Measurements from ENCODE around the gene ELOVL5.
"Not testable (repeated sequence)": the region's sequence is repeated elsewhere in the genome, so short reads cannot be mapped to it uniquely, and the experiment has no call there.

The ELOVL5 gene

DNA sequence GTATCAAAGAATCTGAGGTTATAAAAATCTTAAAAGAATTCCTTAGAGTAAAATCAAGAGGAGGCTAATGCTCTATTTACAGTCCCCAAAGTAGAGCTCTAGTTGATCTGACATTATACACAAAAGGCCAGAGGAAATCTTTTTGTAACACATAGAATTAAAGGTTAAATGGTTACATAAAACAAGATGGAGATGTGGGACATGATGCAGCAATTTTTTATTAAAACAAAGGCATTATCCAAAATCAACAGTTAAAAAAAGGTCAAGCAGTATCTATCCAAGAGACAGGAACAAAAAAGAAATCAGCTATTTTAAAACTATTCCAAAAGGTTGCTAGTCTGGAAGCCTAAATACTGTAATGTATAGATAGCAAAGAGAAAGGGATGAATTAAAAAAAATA is 20.4 kb downstream of the ELOVL5 start:
- no peak for DNase-seq (ENCODE audit: low read depth)

DNA sequence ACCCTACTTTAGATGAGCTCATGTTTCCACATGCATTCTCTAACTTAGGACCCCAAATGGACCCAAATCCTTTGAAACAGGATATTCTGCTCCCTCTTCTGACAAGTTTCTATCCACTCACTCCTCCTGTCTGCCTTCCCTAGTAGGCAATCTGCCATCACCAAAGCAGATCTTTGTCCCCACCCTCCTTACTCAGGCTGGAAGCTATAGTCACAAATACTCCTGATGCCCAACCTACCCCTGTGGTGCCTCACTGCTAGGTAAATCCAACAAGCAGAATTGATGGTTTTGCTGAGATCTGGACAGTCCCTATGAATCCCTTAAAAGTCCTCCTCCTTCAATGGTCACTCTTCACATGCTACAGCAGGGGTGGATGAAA is 21.7 kb downstream of the ELOVL5 start:
- DNase-seq (ENCODE audit: low read depth), result no peak

DNA sequence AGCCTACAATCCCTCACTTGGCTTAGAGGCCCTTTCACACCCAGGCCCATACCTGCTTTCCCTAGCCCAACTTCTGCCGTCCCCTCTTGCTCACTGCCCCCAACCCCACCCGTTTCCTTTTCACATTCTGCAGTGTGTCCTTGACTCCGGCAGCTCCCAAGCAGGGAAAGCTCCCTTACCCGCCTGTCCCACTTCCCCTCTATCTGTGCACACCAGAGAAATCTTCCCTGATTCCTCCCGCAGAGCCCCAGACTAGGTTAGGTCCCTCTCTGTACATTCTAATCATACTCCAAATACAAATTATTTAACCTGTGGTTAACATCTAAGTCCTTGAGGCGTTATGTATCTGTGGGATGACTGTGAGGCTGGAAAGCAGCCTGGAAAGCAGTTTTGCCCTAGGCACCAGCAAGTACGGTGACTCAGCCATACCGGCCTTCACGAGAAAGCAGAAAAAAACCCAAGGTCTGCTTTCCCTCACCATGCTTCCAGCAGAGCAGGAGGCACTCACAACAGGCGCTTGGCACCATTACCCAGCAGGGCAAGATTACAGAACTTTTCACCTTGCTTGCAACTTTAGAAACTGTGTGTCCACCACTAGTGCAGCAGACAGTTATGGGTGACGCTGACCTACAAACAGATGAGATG is 22.3 kb downstream of the ELOVL5 start:
- DNase-seq (ENCODE audit: low read depth), result no peak

DNA sequence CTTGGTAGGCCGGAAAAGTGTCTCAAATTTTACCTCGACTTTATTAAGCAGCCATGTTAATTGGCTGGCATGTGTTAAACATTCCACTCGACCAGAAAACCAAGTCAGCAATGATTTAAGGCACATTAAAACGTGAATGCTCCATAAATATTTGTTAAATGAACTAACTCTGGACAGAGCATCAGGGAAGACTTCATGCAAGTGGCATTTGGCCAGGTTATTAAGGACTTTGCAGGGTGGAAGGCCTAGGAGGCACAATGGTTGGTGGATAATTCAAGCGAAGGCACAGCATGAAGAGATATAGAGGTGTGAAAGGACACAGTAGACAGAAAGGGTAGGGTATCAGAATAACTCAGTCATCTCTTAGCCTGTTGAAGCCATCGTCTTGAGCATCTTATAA is 23.0 kb downstream of the ELOVL5 start:
- DNase-seq (ENCODE audit: low read depth), result no peak

DNA sequence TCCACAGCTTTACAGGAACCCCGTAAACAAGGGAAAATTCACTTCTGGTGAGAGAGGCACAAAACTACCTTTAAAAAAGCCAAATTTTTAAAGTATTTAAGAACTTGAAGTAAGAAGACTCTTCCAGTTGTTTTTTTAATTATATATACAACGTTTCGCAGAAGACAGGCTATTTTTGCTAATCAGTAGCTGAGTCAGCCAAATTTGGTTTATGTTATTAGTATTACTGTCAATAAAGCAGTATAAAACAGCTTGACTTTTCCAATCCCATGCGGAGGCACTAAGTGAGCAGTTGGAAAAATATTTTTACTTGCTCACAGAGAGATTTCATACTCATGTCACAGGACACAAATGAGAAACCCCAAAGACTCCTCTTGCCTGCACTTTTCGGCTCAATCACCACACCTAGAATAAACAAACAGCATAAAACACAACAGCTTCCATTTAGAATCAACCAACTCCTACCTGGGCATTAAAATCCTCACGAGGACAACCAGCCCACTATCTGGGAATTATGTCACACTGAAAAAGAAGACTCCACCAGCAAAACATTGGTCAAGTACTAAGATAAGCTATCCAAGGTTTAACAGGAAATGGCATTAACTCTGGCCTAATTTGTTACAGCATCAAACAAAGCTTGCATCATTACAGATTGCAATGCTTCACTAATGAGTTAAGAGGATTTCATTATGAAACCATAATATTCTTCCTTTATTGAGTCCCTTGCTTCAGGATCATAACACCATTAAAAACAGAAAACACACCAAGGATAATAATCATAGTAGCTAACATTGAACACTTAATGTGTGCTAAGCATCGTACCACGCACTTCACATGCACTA is 26.3 kb downstream of the ELOVL5 start:
- DNase-seq (ENCODE audit: low read depth), result no peak

DNA sequence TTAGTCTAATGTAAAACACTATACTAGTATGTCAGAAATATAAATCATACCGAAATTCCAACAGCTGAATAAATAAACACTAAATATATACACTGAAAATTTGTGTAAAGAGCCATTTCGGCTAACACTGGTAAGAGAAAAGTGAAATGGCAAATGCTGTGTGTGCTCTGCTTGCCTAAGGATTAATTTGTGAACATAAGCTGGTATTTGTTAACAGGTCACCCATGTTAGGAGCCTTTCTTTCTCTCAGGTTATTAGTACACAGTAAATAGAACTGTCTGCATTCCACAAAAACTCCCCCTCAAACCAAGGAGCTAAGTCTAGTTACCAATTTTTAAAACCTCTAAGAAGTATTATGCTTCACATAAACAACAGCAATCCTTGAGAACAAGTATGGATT is 27.0 kb downstream of the ELOVL5 start:
- DNase-seq (ENCODE audit: low read depth), result no peak

DNA sequence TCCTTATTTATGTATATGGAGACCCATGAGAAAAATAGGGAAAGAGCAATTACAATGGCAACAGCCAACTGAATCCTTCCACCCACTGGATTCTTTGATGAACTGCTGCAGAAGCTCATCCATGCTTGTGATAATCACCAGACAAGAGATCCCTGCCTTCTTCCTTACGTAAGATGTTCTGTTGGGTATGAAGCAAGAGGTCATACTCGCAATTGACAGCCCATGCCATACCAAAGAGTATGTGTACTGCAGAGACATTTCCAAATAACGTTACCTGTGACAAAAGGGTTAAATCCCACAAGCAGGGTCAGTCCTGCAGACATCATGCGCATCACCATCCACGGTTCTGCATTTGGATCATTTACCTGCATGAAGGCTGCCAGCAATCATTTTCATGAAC is 27.8 kb downstream of the ELOVL5 start:
- no peak for DNase-seq (ENCODE audit: low read depth)

DNA sequence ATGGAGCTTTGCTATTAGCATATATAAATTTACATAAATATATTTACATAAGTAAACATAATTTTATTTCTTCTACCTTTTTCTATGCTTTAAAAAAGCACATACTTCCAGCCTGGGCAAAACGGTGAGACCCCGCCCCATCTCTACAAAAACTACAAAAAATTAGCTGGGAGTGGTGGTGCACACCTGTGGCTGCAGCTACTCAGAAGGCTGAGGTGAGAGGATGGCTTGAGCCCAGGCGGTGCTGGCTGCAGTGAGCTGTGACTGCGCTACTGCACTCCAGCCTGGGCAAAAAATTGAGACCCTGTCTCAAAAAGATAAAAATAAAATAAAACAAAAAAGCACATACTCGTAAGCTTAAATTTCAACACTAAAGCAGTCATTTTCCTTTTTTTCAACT is 30.3 kb downstream of the ELOVL5 start:
- no peak for DNase-seq (ENCODE audit: low read depth)

DNA sequence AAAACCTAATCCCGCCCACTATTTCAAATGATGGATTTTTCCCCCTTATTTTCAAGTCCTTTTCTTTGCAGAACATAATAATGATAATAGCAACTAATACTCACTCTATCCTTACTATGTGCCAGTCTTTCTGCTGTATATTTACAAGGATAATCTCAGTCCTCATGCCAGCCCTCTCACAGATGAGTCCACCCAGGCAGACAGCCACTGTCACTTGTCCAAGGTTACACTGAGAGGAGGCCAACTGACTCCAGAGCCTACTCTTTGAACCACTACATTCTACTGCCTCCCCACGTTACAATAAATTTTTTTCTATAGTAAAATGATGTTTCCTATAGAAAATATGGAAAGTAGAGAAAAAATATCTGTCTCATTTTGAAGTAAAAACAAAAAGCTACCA is 30.9 kb downstream of the ELOVL5 start:
- DNase-seq (ENCODE audit: low read depth), result no peak

DNA sequence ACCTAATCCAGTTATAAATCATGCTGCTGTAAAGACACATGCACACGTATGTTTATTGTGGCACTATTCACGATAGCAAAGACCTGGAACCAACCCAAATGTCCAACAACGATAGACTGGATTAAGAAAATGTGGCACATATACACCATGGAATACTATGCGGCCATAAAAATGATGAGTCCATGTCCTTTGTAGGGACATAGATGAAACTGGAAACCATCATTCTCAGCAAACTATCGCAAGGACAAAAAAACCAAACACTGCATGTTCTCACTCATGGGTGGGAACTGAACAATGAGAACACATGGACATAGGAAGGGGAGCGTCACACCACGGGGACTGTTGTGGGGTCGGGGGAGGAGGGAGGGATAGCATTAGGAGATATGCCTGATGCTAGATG is 31.5 kb downstream of the ELOVL5 start:
- not testable (repeated sequence) for DNase-seq (ENCODE audit: low read depth)

DNA sequence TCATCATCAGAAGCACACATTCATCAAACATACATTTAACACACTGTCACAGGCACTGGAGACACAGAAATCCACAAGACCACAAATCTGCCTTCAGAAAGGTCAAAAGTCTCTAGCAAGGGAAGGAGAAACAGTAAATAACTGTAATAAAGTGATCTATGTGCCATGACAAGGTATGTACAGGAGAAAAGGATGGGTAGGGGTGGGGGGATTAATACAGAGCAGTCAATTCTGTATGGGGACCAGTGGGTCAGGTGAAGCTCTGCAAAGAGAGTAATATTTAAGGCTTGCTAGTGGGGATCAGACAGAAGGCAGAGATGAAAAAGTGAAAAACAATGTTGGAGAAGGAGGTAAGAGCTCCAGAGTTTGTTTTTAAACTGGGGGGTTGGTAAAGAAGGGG is 32.6 kb downstream of the ELOVL5 start:
- no peak for DNase-seq (ENCODE audit: low read depth)

DNA sequence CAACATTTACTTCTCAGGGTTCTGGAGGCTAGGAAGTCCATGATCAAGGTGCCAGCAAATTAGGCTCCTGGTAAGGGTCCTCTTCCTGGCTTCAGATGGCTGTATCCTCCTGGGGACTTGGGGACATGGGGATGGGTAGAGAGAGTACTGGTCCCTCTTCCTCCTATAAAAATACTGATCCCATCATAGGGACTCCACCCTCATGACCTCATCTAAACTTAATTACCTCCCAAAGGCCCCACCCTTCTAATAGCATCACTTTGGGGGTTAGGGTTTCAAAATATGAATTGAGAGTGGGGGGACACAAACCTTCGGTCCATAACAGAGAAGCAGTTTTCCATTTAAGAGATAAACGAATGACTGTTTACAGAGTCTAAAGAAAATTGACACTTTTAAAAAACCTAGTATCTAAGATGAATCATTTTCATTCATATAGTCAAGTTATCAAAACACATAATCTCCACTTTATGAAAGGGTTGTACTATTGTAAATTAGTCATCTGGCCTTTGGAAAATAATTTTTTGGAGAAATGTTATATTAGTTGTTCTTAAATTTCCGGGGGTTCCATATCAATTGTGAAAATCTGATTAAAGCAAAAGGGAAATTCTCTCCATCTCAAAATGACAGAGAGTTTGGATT is 33.5 kb downstream of the ELOVL5 start:
- DNase-seq (ENCODE audit: low read depth), result no peak

DNA sequence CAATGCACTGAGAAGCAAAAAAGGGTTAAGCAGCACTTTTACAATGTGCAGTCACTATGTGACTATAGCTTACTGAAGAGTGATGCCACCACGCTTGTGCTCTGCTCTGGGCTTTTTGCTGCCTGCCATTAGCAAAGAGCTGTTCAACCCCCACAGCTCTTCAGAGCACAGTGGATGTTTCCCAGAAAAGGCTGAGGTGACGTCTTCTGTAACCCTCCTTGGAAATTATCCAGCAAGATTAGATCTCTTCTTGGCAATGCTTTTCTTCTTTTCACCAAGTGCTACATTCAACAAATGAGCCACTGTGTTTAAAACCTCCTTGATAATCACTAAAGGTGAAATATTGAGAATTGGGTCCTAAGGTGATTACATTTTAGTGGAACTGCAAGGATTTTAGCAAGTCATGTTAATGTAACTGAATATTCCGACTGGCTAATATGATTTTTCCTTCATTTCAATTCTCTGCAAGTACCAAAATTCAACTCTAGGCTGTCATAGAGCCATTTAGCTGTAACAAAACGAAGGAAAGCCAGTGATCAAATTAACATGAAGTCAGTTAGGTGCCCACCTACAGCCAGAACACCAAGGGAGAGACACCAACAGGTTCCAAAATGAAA is 34.9 kb downstream of the ELOVL5 start:
- no peak for DNase-seq (ENCODE audit: low read depth)

DNA sequence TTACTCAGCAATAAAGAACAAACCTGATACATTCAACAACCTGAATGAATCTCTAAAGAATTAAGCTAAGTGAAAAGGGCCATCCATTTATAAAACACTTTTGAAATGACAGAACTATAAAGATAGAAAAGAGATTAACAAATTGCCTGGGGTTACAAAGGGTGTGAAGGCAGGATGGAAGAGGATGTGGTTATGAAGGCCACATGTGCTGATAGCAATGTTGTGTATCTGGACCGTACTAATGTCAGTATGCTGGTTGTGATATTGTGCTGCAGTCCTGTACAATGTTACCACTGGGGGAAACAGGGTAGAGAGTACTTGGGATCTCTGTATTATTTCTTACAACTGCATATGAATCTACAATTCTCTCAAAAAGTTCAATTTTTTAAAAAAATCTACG is 36.4 kb downstream of the ELOVL5 start:
- DNase-seq (ENCODE audit: low read depth), result no peak

DNA sequence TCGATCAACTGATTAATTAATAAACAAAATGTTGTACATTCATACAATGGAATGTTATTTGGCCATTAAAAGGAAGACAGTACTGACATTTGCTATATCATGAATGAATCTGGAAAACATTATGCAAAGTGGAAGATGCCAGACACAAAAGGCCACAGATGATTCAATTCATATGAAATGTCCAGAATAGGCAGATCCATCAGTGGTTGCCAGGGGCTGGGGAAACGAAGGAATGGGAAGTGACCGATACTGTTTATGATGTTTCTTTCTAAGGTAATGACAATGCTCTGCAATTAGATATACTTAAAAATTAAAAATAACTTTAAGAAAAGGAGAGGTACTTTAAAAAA is 37.2 kb downstream of the ELOVL5 start:
- no peak for DNase-seq (ENCODE audit: low read depth)

DNA sequence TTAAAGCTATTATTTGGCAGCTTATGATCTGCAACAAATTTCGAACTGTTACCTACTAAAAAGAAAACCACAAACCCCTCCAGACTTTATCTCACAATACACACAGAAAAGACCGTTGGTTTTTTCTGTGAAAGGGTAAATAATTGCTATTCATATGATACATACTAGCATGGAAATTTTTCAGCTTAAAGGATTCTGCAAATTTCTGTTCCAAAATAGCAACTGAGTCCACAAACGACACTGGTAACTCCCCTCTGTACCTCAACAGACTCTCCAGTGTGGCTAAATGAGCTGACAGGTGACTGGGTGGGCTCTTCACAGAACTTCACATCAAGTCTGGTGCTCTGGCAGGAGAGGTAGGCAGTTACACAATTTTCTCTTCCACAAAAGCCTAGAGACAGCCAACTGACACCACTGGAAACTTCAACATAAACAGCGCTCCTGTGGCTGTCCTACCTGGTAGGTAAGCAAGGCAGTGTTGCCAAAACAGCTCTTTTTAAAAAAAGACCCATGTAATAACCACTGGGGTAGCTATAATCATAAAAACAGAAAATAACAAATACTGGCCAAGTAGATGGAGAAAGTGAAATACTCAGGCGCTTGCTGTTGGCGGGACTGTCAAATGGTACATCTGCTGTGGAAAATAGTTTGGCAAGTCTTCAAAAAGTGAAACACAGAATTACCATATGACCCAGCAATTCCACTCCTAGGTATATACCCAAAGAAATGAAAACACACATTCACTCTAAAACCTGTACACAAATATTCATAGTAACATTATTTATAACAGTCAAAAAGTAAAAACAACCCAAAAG is 37.8 kb downstream of the ELOVL5 start:
- DNase-seq (ENCODE audit: low read depth), result no peak

DNA sequence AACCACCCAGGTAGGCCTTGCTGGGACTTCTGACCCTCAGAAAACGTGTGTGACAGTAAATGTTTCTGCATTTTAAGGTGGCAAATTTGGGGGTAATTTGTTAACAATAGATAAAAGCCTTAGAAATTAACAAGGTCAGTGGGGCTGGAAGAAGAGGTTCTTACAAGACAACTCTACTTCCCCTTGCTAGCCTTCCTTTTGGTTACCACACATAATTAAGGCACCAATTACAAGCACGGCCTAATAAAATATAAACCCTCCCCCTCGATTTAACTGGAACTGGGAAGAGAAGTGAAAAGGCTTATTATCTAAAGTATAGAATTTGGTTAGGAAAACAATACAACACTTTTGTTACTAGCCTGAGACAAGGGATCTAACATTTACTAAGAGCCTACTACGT is 38.8 kb downstream of the ELOVL5 start:
- no peak for DNase-seq (ENCODE audit: low read depth)

DNA sequence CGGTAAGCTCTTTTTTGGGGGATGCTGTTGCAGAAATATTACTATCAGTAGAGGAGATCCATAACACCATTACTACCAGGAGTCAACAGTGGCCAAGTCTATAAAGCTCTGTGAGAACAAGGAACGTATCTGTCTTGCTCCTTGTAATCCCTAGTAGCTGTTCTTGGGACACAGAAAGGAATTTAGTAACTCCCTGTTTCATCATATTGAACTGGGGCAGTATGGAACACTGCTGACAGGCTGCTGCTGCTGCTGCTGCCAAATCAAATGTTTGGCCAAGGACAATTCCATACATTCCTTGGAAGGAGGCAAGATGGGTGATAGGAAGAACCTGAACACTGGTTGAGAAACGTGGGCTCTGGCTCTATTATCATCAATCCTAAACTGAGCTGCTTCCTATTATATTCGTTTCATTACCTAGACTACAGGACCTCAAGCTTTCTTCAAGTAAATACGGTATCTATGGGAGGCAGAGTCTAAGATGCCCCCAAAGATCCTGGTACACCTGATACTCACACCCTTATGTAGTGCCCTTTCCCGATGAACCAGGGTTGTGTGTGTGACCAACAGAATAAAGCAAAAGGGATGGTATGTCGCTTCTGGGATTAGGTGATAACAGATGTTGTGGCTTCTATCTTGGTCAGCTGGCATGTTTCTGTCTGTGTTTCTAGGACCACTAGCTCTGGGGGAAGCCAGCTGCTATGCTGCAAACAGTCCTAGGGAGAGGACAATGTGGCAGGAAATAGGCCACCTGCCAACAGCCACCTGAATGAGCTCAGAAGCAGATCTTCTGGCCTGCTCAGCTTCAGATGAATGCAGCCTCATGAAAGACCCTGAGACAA is 39.5 kb downstream of the ELOVL5 start:
- DNase-seq (ENCODE audit: low read depth), result no peak

DNA sequence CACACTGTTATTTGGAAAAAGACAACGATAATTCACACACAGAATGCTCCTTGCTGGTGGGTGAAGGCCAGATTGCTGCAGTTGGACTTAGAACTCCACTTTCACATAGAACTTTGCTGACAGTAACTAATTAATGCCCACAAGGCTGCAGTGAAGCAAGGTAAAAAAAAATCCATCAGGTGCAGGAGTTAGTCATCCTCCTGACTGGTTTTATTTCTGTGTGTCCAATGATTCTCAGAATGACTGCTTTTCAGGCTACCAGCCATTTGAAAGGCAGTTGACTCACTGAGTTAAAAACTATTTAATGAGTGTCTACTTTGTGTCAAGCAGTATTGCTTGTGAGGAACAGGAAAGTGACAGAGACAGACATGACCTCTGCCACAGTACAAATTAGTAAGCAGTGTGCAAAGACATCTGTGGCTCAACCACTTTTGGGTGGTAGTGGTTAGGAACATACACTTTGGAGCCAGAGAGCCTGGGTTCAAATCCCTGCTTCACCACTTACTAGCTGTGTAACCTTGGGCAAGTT is 41.9 kb downstream of the ELOVL5 start:
- no peak for DNase-seq (ENCODE audit: low read depth)

DNA sequence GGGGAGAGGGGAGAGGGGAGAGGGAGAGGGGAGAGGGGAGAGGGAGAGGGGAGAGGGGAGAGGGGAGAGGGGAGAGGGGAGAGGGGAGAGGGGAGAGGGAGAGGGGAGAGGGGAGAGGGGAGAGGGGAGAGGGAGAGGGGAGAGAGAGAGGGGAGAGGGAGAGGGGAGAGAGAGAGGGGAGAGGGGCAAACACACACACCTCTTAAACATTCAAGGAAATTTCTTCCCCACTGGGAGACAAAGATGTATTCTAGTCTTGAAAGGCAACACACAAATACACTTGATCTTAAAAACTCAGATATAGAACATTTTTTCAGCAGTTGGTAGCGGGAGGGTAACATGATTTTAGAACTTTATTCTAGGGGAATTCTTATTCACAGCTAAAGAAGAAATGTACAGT is 42.5 kb downstream of the ELOVL5 start:
- not testable (repeated sequence) for DNase-seq (ENCODE audit: low read depth)

DNA sequence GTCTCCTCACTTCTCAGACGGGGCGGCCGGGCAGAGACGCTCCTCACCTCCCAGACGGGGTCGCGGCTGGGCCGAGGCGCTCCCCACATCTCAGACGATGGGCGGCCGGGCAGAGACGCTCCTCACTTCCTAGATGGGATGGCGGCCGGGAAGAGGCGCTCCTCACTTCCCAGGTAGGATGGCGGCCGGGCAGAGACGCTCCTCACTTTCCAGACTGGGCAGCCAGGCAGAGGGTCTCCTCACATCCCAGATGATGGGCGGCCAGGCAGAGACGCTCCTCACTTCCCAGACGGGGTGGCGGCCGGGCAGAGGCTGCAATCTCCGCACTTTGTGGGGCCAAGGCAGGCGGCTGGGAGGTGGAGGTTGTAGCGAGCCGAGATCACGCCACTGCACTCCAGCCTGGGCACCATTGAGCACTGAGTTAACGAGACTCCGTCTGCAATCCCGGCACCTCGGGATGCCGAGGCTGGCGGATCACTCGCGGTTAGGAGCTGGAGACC is 43.2 kb downstream of the ELOVL5 start:
- DNase-seq (ENCODE audit: low read depth), result not testable (repeated sequence)

Data from stimulated activated CD8-positive, alpha-beta memory T cell treated with anti-CD3 and anti-CD28 coated beads, Interleukin-15, amount 100 ng/mL, for 24 hours (primary cell).